NCI-H146 treated with DMSO at 0.1 percent for 48 hours (cell line): ENCODE measurements around the gene DPM1.
"Not testable (repeated sequence)": the region's sequence is repeated elsewhere in the genome, so short reads cannot be mapped to it uniquely, and the experiment has no call there.

Experiments used
- DNase-seq: peaks from one replicate; lab custom pipeline; 2025; ENCODE audit not compliant: unreplicated experiment; lab: John Stamatoyannopoulos, UW

The DPM1 gene

DNA sequence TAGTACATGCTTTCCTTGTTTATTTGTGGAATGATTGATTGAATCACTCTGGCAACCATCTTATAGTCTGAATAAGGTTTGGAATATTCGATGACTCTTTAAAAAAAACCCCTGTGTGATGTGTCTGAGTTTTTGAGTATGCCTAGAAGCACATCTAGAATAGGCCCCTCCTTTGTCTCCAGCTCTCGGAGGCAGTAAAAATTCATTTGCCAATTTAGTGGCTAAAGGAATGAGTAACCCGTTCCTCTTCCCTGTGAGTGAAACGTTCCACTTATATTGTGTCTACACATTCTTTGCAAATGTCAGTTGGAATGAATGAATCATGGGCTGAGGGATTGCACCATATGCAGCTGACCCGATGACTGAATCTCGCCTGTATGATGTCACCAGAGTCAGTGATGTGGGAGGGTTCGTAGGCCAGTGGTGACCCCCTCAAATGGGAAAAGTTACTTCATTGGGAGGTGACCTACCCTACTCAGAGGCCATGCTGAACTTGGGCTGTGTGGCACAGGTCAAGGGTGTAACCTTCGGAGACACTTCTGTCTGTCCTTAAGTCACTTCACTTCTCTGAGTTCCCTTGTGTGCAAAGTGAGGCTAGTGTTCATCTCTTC lies 21.8 kb upstream of the DPM1 start:
- DNase-seq, result no peak

DNA sequence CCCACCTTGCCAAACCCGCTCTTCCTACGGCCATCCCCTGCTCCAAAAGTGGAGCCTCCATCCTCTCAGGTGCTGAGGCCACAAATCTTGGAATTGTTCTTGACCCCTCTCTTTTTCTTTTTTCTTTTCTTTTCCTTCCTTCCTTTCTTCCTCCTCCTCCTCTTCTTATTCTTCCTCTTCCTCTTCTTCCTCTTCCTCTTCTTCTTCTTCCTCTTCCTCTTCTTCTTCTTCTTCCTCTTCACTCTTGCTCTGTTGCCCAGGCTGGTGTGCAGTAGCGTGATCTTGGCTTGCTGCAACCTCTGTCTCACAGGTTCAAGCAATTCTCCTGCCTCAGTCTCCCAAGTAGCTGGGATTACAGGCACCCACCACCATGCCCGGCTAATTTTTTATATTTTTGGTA lies 20.2 kb upstream of the DPM1 start:
- not testable (repeated sequence) for DNase-seq

DNA sequence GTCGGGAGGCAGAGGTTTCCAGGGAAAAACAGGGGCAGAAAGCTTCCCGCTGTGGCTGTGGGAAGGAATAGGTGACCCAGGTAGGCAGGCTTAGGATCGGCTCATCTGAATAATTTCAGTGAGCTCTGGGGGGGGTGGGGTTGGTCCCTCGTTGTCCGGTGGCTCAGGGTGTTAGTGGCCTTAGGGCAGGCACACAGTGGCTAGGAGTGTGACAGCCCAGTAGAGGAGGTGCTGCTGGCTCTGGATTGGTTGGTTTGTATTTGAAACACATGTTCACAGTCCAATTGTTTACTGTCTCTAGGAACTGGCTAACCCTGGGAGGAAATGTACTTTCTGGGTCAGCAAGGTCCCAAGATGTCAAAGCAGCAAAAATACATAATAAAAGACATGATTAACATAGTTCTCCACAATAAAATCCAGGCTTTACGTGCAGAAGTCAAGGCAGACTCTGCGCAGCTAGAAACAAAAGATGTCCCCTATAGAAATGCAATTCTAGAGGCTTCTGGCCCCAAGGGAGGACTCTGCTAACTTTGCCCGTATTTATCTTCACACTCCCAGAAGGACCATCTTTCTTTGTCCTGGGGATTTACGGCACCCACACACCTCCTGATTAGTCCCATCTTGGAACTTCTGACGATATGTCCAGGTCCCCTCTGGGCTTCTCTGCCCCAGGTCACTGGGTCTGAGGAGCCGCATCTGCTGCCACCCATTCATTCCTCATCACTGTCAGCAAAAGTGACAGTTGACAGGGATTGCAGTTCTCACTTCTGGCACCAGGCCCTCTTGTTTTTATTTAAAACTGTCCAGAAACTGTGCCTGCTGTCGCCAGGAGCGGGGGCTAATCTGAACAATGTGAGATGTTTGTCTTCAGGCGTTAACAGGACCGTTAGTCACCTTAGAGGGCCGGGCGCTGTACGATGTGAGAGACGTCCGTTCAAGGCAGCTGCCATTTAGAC lies 19.0 kb upstream of the DPM1 start:
- no peak for DNase-seq

DNA sequence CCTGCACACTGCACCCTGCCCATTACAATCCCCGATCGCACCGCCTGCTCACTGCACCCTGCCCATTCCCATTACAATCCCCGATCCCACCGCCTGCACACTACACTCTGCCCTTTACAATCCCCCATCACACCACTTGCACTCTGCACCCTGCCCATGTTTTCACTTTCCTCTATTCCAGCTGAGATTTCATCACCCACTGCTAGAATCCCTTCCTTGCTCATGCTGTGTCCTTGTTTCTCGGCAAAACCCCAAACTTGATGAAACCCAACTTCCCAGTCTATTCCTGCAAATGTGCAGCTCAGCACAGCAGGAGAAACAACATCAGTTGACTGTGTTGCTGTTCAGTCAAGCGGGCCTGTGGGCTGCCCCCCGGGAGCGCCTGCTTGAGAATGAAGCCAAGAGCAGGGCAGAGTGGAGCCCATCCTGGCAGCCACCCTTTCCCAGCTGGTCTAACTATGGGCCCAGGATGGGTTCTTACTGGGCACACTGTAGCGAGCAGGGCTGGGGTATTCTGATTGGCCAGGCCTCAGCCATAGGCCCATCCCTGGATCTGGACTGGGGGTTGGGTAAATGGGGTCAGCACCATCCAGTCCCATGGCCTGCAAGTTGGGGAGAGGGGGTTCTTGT lies 17.5 kb upstream of the DPM1 start:
- no peak for DNase-seq

DNA sequence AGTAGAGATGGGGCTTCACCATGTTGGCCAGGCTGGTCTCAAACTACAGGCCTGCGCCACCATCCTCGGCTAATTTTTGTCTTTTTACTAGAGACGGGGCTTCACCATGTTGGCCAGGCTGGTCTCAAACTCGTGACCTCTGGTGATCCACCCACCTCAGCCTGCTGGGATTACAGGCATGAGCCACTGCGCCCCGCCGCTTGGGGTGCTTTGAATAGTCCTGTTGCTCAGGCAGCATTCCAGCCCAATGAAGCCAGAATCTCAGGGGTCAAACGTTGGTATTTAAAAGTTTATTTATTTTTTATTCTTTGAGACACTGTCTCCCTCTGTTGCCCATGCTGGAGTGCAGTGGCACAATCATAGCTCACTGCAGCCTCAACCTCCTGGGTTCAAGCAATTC lies 11.6 kb upstream of the DPM1 start:
- no peak for DNase-seq

DNA sequence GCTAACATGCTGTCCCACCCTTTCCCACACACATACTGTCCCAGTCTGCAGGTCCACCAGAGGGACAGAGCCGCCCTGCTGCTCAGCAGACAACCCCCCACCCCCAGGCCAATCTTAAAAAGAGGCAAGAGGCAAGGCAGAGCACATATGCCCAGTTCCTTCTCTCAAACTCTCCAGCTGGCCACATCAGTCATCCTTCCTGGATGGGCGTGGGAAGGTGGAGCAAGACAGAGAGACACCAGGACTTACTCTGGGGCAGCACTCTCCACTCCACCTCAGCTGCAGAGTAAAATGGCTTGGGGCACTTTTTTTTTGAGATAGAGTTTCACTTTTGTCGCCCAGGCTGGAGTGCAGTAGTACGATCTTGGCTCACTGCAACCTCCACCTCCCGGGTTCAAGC lies 11.1 kb upstream of the DPM1 start:
- no peak for DNase-seq

DNA sequence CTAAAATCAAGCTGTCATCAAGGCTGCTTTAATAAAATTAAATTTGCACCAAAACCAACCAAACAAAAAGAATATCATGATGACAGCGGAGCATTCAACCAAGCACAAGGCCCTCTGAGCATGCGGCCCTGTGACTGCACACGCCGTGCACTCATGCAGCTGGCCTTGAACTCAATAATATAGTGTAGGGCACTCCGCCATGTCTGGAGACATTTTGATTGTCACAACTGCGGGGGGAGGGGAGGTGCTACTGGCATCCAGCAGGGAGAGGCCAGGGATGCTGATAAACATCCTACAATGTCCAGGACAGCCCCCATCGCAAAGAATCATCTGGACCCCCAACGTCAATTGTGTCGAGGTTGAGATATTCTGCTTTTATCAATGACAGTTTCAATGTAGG lies 10.0 kb upstream of the DPM1 start:
- no peak for DNase-seq

DNA sequence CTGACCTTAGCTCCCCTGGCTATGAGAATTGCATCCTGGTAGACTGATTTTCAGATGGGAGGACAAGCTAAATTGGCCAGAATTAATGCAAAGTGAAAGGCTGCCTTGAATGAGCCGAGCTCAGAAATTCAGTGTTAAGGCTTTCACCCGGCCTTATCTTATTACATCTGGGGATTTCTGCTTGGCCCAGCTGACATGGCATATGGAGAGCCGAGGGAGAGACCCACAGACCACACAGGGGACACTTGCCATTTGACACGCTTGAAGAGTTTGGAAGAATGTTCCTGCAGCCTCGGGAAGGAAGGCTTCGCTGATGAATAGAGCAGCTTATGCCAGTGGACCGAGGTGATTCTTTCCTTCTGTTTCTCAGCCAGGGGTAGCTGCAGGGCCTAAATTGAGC lies 9.3 kb upstream of the DPM1 start:
- no peak for DNase-seq

DNA sequence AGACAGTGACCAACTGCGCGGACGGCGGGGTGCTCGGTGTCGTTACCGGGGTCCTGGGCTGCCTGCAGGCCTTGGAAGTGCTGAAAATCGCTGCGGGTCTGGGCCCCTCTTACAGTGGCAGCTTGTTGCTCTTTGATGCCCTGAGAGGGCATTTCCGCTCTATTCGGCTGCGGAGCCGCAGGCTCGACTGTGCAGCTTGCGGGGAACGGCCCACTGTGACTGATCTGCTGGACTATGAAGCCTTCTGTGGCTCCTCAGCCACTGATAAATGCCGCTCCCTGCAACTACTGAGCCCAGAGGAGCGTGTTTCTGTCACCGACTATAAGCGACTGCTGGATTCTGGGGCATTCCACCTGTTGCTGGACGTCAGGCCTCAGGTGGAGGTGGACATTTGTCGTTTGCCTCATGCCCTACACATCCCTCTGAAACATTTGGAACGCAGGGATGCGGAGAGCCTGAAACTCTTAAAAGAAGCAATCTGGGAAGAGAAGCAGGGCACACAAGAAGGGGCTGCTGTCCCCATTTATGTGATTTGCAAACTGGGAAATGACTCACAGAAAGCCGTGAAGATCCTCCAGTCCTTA lies 1.3 kb upstream of the DPM1 start:
- no peak for DNase-seq

DNA sequence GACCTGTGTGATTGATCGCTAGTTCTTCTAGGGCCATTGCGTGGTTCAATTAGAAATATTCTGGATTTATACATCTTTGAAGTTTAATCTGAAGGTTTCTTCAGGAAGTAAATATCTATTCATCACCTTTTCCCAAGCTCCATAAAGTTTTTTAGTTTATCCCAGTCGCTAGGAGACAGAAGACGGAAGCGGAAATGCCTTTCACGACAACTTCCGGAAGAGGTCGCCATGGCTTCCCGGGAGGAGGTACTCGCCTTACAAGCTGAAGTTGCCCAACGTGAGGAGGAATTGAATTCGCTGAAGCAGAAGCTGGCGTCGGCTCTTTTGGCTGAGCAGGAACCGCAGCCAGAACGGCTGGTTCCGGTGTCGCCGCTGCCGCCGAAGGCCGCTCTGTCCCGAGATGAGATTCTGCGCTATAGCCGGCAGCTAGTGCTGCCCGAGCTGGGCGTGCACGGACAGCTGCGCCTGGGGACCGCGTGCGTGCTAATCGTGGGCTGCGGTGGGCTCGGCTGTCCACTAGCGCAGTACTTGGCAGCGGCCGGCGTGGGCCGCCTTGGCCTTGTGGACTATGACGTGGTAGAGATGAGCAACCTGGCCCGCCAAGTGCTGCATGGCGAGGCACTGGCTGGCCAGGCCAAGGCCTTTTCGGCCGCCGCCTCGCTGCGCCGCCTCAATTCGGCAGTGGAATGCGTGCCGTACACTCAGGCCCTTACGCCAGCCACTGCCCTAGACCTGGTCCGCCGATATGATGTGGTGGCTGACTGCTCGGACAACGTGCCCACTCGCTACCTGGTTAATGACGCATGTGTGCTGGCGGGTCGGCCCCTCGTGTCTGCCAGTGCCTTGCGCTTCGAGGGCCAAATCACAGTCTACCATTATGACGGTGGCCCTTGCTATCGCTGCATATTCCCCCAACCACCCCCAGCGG lies 547 bp upstream of the DPM1 start, which contains the start of gene MOCS3:
MOCS3 (plus strand) TSS at position 204 of the 928 bp plus-strand sequence; CDS start at position 229, 25 bp downstream.
- DNase-seq, result peak; percentile 95

DNA sequence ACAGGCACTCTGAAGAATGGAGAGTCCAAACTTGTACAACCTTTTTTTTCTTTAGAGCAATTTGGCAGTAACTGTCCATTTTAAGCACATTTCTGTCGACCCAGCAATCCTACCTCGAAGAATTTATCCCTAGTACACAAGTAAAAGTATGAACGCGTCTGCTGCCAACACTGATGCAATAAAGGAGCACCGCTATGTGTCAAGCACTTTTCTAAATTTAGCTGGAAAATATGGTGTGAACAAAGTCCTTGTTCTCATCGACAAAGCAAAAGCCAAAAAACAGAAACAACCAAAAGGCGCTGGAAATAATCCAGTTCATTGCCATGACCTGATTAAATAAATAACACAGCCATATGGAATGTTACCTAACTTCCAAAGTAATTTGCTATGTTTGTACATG lies 1.1 kb downstream of the DPM1 start:
- DNase-seq, result no peak

DNA sequence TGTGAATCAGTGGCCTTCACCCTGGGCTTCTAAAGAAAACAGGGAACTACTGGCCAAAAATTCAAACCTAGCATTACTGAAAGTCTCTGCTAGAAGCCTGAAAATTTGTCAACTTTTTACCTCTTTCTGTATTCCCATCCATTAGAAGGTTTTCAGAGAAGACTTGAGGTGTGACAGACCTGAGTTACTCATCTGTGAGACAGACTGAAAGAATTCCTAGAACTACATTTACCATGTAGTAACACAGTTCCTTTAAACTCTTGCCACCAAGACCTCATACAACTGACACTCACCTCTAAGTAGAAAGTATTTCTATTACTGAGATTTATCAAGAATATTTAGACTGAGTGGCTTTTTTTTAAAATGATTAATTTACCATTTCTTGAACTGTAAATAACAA lies 4.5 kb downstream of the DPM1 start:
- DNase-seq, result no peak

DNA sequence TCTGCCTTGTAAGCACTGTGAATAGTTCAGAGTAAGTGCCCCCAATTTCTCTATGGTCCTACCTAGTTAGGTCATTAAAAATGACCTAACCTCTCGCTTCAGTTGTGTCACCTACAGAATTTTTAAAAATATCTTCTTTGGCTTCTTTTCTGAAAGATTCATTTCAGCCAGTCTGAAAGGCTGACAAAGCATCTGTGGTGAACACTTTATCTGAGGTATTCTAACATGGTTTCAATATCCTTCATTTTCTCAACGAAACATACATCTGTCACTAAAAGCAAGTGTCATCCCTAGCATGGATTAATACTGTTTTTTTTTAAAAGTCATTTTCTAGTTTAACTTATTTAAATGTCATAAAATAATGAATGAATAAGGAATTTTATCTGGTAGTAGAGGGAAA lies 5.1 kb downstream of the DPM1 start:
- DNase-seq, result no peak

DNA sequence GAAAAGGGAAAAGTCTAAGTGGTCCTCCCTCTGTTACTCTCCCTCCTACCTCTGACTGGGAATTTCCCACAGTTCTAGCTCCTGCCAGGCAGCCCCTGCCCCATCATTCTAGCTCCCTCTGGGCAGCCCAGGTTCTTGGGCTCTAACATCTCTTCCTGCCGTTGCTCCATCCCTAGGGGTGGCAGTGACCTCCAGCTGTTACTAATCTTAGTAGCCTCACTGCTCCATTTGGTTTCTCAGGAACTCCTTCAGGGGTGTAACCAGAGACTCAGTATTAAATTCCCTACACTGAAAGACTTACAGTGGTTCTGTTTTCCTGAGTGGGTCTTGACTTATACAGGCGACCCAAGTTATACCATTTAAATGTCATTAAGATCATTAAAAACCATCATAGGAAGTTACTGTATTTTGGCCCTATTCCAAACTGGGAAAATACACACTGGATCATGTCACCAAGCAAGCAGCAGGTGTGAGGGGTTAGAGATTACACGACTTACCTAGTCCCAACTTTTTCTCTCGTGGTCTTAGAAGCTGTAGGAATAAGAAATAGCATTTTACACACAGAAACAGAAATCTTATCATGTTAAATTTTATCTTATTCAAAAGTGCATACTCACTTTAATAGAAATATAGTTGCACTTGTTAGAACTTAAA lies 10.1 kb downstream of the DPM1 start:
- DNase-seq, result no peak

DNA sequence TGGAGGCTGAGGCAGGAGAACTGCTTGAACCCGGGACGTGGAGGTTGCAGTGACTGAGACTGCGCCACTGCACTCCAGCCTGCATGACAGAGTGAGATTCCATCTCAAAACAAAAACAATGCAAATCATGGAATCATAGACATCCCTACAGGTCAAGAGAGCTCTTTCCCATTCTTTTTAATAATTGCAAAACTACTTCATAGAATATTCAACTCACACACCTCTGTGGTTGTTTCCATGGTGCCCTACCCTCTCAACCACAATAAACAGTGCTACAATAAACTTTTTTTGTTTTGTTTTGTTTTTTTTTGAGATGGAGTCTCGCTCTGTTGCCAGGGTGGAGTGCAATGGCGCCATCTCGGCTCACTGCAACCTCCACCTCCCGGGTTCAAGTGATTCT lies 15.3 kb downstream of the DPM1 start:
- no peak for DNase-seq

DNA sequence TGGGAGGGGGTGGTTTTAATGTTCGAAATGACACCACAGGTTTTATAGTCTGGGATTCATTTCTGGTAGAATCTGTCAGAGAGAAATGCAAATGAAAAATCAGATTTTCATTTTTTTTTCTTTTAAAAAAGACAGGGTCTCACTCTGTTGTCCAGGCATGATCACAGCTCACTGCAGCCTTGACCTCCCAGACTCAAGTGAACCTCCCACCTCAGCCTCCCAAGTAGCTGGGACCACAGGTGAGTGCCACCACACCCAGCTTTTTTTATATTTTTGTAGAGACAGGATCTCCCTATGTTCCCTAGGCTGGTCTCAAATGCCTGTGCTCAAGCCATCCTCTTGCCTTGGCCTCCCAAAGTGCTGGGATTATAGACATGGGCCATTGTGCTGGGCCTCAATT lies 24.7 kb downstream of the DPM1 start:
- DNase-seq, result no peak

DNA sequence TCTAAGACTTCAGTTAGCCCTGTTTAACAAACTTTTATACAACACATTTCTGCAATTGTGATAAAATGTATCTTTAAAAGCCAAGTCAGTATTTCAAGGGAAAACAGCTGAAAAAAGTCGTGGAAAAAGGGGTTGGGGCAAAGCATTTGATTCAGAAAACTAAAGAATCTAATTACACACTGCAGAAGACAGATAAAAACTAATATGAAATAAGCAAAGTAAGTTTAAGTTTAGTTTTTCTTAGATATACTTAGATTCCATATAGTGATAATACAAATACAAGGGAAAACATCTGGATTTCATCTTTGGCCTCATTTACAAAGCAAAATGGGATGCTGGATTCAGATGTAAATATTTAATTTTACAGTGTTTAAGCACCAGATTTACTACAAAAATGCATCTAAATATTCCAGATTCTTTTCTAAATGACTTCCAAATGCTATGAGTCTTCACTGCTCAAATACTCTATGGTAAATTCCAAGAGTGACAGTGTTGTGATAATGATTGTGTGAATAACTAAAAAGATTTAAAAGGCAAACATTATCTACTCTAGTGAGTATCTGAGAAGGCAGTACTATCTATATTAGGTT lies 25.5 kb downstream of the DPM1 start:
- DNase-seq, result no peak

DNA sequence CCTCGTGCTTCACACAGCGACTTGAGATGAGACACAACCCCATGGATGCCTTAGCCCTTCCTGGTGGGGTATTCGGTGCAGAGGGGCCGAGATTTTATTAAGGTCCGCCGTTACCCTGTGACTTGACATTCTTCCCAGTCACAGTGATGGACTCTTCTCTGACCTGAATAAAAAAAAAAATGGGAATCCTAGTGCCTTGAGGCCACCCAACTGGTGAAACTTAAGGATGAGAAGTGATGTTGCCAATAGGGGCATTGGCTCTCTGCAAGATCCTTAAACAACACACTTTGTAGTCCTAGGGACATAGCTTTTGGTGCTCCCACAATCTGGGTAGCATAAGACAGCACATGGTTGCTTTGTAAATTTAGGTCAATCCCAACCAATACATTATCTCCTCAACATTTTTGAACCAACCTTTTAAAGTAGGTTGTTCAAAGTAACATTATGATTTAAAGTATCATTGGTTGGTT lies 26.3 kb downstream of the DPM1 start:
- no peak for DNase-seq

DNA sequence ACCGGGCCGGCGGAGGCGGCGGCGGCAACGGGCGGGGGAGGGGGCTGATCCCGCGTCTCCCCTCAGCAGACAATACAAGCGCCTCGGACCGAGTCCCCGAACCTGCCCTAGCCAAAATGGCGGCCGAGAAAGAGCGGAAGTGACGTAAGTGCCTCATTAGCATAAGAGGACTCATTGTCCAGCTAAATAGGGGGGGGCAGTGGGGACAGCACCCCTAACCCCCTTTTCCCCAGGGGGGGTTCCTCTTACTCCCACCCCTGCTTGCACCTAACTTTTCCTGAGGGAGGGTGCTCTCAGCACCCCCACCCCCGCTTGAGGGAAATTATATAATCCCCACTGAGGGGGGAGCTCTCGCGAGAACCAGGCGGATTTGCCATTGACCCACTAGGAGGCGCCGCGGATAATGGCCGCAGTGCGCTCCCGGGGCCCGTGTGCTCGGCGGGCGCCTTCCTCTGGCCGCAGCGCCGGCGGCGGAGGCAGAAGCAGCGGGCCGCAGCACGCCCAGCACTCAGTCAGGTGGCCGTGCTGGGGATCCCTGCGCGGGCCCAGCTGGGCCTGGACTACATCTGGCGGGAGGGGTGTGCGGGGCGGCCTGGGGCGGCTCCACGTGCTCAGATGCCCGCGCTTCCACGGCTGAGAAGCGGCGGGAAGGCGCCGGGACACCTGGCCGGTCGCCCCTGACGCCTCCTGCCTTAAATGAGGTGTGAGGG lies 26.9 kb downstream of the DPM1 start, which contains the start of gene ADNP:
ADNP (minus strand) TSS at position 132 of the 710 bp plus-strand sequence. CDS start 27,441 bp downstream, outside the sequence.
- peak; percentile 92 for DNase-seq
